ENCODE data around the gene PSKH1. TPM values are rescaled to one million over a fixed set of nuclear protein-coding genes. Genes with fewer than 3 reads are reported as not detected.

Gene PSKH1
- polyA plus RNA-seq, 1 donor (not counting 4 experiments of a cell fraction or from before 2014, with no cell fraction given): 10.7 TPM

- Histone ChIP-seq H3K4me1 (ENCODE audit: control insufficient read depth, extremely low read depth, insufficient read depth, low read length) (peaks cover 82% of the 10 kb centered on the region), H3K9ac (ENCODE audit: control insufficient read depth, extremely low read depth, insufficient read depth, low read length) (no peak overlapping the region), H3K27me3 (ENCODE audit: control insufficient read depth, extremely low read depth, insufficient read depth, low read length) (no peaks in the 10 kb centered on the region), H4K20me1 (ENCODE audit: control insufficient read depth, extremely low read depth, insufficient read depth, low read length) (peaks cover 9% of the 10 kb centered on the region), H3K27ac (ENCODE audit: control insufficient read depth, insufficient read depth, low read length) (no peak overlapping the region), H3K9me3 (ENCODE audit: control insufficient read depth, low read depth, low read length) (no peaks in the 10 kb centered on the region), H3K36me3 (ENCODE audit: control insufficient read depth in 2 of 2, extremely low read depth in 1 of 2, insufficient read depth in 2 of 2, low read length in 2 of 2) (peaks cover 24 to 50% of the 10 kb centered on the region in 2 experiments), H3K79me2 (ENCODE audit: control insufficient read depth, insufficient read depth, low read length) (peaks cover 50% of the 10 kb centered on the region), H3K4me3 (ENCODE audit: control insufficient read depth in 2 of 3, extremely low read depth in 1 of 3, insufficient read depth in 2 of 3, low read depth in 1 of 3, low read length in 3 of 3) (no peak overlapping the region), H2AFZ (ENCODE audit: control insufficient read depth, low read length) (no peak overlapping the region), H3K9me1 (ENCODE audit: control insufficient read depth, extremely low read depth, insufficient read depth, low read length) (peaks cover 9% of the 10 kb centered on the region), H3K4me2 (ENCODE audit: control insufficient read depth, extremely low read depth, insufficient read depth, low read depth, low read length) (peak overlapping the region; percentile 13)
- dilution Hi-C loops (cut with MboI; ENCODE audit: extremely low pct_ligation_motif_present, low sequenced_read_pairs): no loop called here
- FAIRE-seq (no peak), DNase-seq (ENCODE audit: low read depth, low spot score) (no peak)
- TF ChIP-seq EZH2 (IDR thresholded peaks at IDR 0.05; ENCODE audit: low read length) (no peak), CTCF (optimal IDR thresholded peaks at IDR 0.05 in 1 of 3, IDR thresholded peaks at IDR 0.05 in 1 of 3, conservative IDR thresholded peaks at IDR 0.05 in 1 of 3; ENCODE audit: extremely low read depth in 1 of 3, insufficient read depth in 2 of 3, low read length in 3 of 3) (peak in 1 of 3 experiments; percentile 8)
Observed at GRCh38 chr16:67963662-67964321, 70.7 kb downstream of the PSKH1 start.

- no peak for DNase-seq (ENCODE audit: low read depth, low spot score)
- no peak overlapping the region for H3K9ac ChIP-seq (ENCODE audit: control insufficient read depth, extremely low read depth, insufficient read depth, low read length)
- H3K4me3 ChIP-seq (ENCODE audit: control insufficient read depth in 2 of 3, extremely low read depth in 1 of 3, insufficient read depth in 2 of 3, low read depth in 1 of 3, low read length in 3 of 3): no peak overlapping the region
- peaks cover 8% of the 10 kb centered on the region for H3K9me1 ChIP-seq (ENCODE audit: control insufficient read depth, extremely low read depth, insufficient read depth, low read length)
- peaks cover 17 to 42% of the 10 kb centered on the region in 2 experiments for H3K36me3 ChIP-seq (ENCODE audit: control insufficient read depth in 2 of 2, extremely low read depth in 1 of 2, insufficient read depth in 2 of 2, low read length in 2 of 2)
- H3K27me3 ChIP-seq (ENCODE audit: control insufficient read depth, extremely low read depth, insufficient read depth, low read length): no peaks in the 10 kb centered on the region
- peak overlapping the region; percentile 4 for H3K4me2 ChIP-seq (ENCODE audit: control insufficient read depth, extremely low read depth, insufficient read depth, low read depth, low read length)
- no peaks in the 10 kb centered on the region for H3K9me3 ChIP-seq (ENCODE audit: control insufficient read depth, low read depth, low read length)
- TF ChIP-seq EZH2 (IDR thresholded peaks at IDR 0.05; ENCODE audit: low read length) (no peak), CTCF (optimal IDR thresholded peaks at IDR 0.05 in 1 of 3, IDR thresholded peaks at IDR 0.05 in 1 of 3, conservative IDR thresholded peaks at IDR 0.05 in 1 of 3; ENCODE audit: extremely low read depth in 1 of 3, insufficient read depth in 2 of 3, low read length in 3 of 3) (no peak)
- H3K27ac ChIP-seq (ENCODE audit: control insufficient read depth, insufficient read depth, low read length): no peak overlapping the region
- H2AFZ ChIP-seq (ENCODE audit: control insufficient read depth, low read length): no peak overlapping the region
- peaks cover 83% of the 10 kb centered on the region for H3K4me1 ChIP-seq (ENCODE audit: control insufficient read depth, extremely low read depth, insufficient read depth, low read length)
- peaks cover 46% of the 10 kb centered on the region for H3K79me2 ChIP-seq (ENCODE audit: control insufficient read depth, insufficient read depth, low read length)
- dilution Hi-C loops (cut with MboI; ENCODE audit: extremely low pct_ligation_motif_present, low sequenced_read_pairs): no loop called here
- FAIRE-seq: peak; percentile 5
- H4K20me1 ChIP-seq (ENCODE audit: control insufficient read depth, extremely low read depth, insufficient read depth, low read length): peaks cover 9% of the 10 kb centered on the region
Observed at GRCh38 chr16:67964477-67965131, 71.5 kb downstream of the PSKH1 start.

All from keratinocyte (primary cell).